HepG2 (cell line): ENCODE results near the gene HBD. TPM values are rescaled to one million over a fixed set of nuclear protein-coding genes. Genes with fewer than 3 reads are reported as not detected.

Experiments used
- ATAC-seq: fragments of 200-7000 bp; cut with Tn5 transposase; 3 replicates; pipeline ENCODE4 v1.9.1; 2020; ENCODE audit warnings: mild to moderate bottlenecking, moderate library complexity
- BruUV-seq: library from RNA; stranded (reverse); fragments of 400-500 nt; replicated peaks from 2 replicates; lab custom pipeline; 2021; lab: Mats Ljungman, UMichigan
- CTCF ChIA-PET: fragments of 300-600 bp; formaldehyde crosslinking; extraction: SDS; loops from one replicate; lab custom pipeline; 2021; ENCODE audit warnings: low total read pairs, inconsistent platforms, low intra/inter-chr PET ratio; lab: Yijun Ruan, JAX
- POLR2A ChIA-PET: fragments of 350-600 bp; sonication (Branson Sonifier 250); formaldehyde crosslinking; loops from one replicate; lab custom pipeline; 2020; ENCODE audit warnings: antibody characterized with exemption, inconsistent platforms; lab: Yijun Ruan, JAX
- DNase-seq: peaks from one replicate; pipeline ENCODE4 v3.0.0-alpha.2; 2015; ENCODE audit warnings: low spot score
- FAIRE-seq: peaks from 3 replicates; lab custom pipeline; 2011; peaks lifted over from hg19 to GRCh38; lab: Jason Lieb, UNC
- H2AFZ ChIP-seq: one replicate; pipeline ENCODE4 v1.6.1; 2011; ENCODE audit warnings: low read length, inconsistent platforms
- H3K27ac ChIP-seq: fragments of 300-600 bp; 3 replicates; pipeline ENCODE4 v1.8.0; 2011; ENCODE audit warnings: mixed run types, mild to moderate bottlenecking, mixed read lengths, low read length, inconsistent platforms; ENCODE audit not compliant: insufficient read depth; ENCODE audit errors: extremely low read length
- H3K27me3 ChIP-seq, 2 experiments: fragments of 200-600 bp in 1 of 2; 2 replicates in 1 of 2; 3 replicates in 1 of 2; pipeline versions ENCODE4 v1.6.0 to v1.8.0; 2011; ENCODE audit warnings: low read length in 2 of 2, mild to moderate bottlenecking in 2 of 2, moderate library complexity in 2 of 2, inconsistent platforms in 1 of 2; ENCODE audit not compliant: insufficient read depth in 2 of 2, control insufficient read depth in 1 of 2
- H3K36me3 ChIP-seq, 2 experiments: fragments of 200-600 bp in 1 of 2; replicated peaks in 1 of 2; 2 replicates in 1 of 2; 3 replicates in 1 of 2; pipeline versions ENCODE4 v1.5.1 to v1.8.0; 2011; ENCODE audit warnings: low read length in 2 of 2, inconsistent platforms in 1 of 2; ENCODE audit not compliant: insufficient read depth in 2 of 2, control insufficient read depth in 1 of 2
- H3K4me1 ChIP-seq: 2 replicates; pipeline ENCODE4 v1.5.1; 2012; ENCODE audit warnings: low read length, inconsistent platforms; ENCODE audit not compliant: insufficient read depth
- H3K4me2 ChIP-seq: 2 replicates; pipeline ENCODE4 v1.6.0; 2011; ENCODE audit warnings: low read depth, low read length, inconsistent platforms
- H3K4me3 ChIP-seq, 3 experiments: fragments of 200-600 bp in 1 of 3; sonication (generic), shearing (Covaris generic) in 1 of 3; replicated peaks in 1 of 3; 2 replicates each; pipeline ENCODE4 v1.5.1; 2011 to 2016; ENCODE audit warnings: low read length in 3 of 3, inconsistent platforms in 2 of 3, low read depth in 2 of 3, mild to moderate bottlenecking in 2 of 3, control low read depth in 1 of 3, mixed read lengths in 1 of 3; ENCODE audit not compliant: insufficient read depth in 1 of 3
- H3K79me2 ChIP-seq: one replicate; pipeline ENCODE4 v1.6.1; 2011; ENCODE audit warnings: low read length, inconsistent platforms; ENCODE audit not compliant: insufficient read depth
- H3K9ac ChIP-seq: 2 replicates; pipeline ENCODE4 v1.6.0; 2011; ENCODE audit warnings: mild to moderate bottlenecking, low read depth, low read length, inconsistent platforms; ENCODE audit not compliant: insufficient read depth
- H3K9me3 ChIP-seq: 2 replicates; pipeline ENCODE4 v1.5.1; 2012; ENCODE audit warnings: mild to moderate bottlenecking, low read length
- H4K20me1 ChIP-seq: 2 replicates; pipeline ENCODE4 v1.6.0; 2011; ENCODE audit warnings: inconsistent platforms, mild to moderate bottlenecking, low read length, moderate library complexity; ENCODE audit not compliant: insufficient read depth
- ATF1 ChIP-seq: IDR thresholded peaks from 2 replicates; pipeline ENCODE4 v1.6.1; 2016; ENCODE audit warnings: mild to moderate bottlenecking, control low read depth
- ETV5 ChIP-seq: IDR thresholded peaks from 2 replicates; pipeline ENCODE4 v1.6.1; 2018; ENCODE audit warnings: missing biosample characterization, missing genetic modification reagents, inconsistent platforms, borderline replicate concordance
- HOXA9 ChIP-seq: sonication (generic); formaldehyde crosslinking; IDR thresholded peaks from 2 replicates; pipeline ENCODE4 v1.8.1; 2022; ENCODE audit warnings: missing genetic modification reagents, mild to moderate bottlenecking, moderate library complexity, borderline replicate concordance
- PTBP1 ChIP-seq: fragments of 200-400 bp; formaldehyde crosslinking; IDR thresholded peaks from 2 replicates; pipeline ENCODE4 v1.6.1; 2018; ENCODE audit warnings: low read length, low read depth; ENCODE audit not compliant: poor library complexity, severe bottlenecking
- ZMYM4 ChIP-seq: sonication (generic); formaldehyde crosslinking; IDR thresholded peaks from 2 replicates; pipeline ENCODE4 v1.8.1; 2023; ENCODE audit warnings: mild to moderate bottlenecking, missing genetic modification reagents
- ZNF547 ChIP-seq: sonication (generic); formaldehyde crosslinking; IDR thresholded peaks from 2 replicates; pipeline ENCODE4 v1.5.1; 2020; ENCODE audit warnings: mild to moderate bottlenecking, missing genetic modification reagents
- WGBS: methylation state at CpG from one replicate; pipeline ENCODE4 v1.1.6; 2017; ENCODE audit warnings: low lambda C conversion rate; 5-methylcytosine and 5-hydroxymethylcytosine counted together
- in situ Hi-C: cut with HindIII; loops from 2 replicates; pipeline ENCODE4 v1.10.0; 2017; ENCODE audit warnings: low pct_unique_long_range_greater_than_20kb; ENCODE audit not compliant: extremely low pct_ligation_motif_present
- intact Hi-C: fragments of 100-400 bp; cut with micrococcal nuclease; formaldehyde crosslinking; loops from one replicate; pipeline ENCODE4 v1.10.0; 2022; ENCODE audit not compliant: unreplicated experiment
- polyA plus RNA-seq, 8 experiments: library from polyadenylated mRNA; depleted of rRNA in 3 of 8; stranded (reverse) in 7 of 8; unstranded in 1 of 8; fragments of >200 nt; fragmentation: Illumina TruSeq in 4 of 8; extraction: Trizol in 4 of 8; gene quantifications; 2 replicates each; pipeline versions ENCODE4 v1.2.1 to v1.2.3, GENCODE V29; 2011 to 2016; ENCODE audit warnings: low read depth in 4 of 8, missing spikeins in 1 of 8, mixed read lengths in 1 of 8; ENCODE audit not compliant: insufficient read depth in 1 of 8
- total RNA-seq, 5 experiments: library from RNA; depleted of rRNA; stranded (reverse); fragments of >200 nt; fragmentation: Illumina TruSeq; extraction: Trizol; gene quantifications; 2 replicates each; pipeline ENCODE4 v1.2.3, GENCODE V29; 2016; ENCODE audit warnings: low read depth in 1 of 5
- TF ChIP-seq, protein P1 (sequence below): IDR thresholded peaks from 2 replicates; pipeline ENCODE4 v1.6.1; 2016; ENCODE audit warnings: mild to moderate bottlenecking
- TF ChIP-seq, protein P2 (sequence below): IDR thresholded peaks from 2 replicates; pipeline ENCODE4 v1.6.1; 2016; ENCODE audit warnings: mild to moderate bottlenecking, missing biosample characterization, missing genetic modification reagents
- TF ChIP-seq, protein P3 (sequence below): sonication (generic); formaldehyde crosslinking; IDR thresholded peaks from 2 replicates; pipeline ENCODE4 v1.5.1; 2020; ENCODE audit warnings: mild to moderate bottlenecking, moderate library complexity, missing genetic modification reagents
- TF ChIP-seq, protein P4 (sequence below): sonication (generic); formaldehyde crosslinking; IDR thresholded peaks from 2 replicates; pipeline ENCODE4 v1.4.0; 2020; ENCODE audit warnings: mild to moderate bottlenecking, missing genetic modification reagents
- TF ChIP-seq, protein P5 (sequence below): sonication (generic); formaldehyde crosslinking; IDR thresholded peaks from 2 replicates; pipeline ENCODE4 v1.4.0; 2020; ENCODE audit warnings: mild to moderate bottlenecking, missing genetic modification reagents
- TF ChIP-seq, protein P6 (sequence below): sonication (generic); formaldehyde crosslinking; IDR thresholded peaks from 2 replicates; pipeline ENCODE4; 2020; ENCODE audit warnings: missing genetic modification reagents, mild to moderate bottlenecking, borderline replicate concordance
- TF ChIP-seq, protein P7 (sequence below): sonication (generic); formaldehyde crosslinking; conservative IDR thresholded peaks from 2 replicates; pipeline ENCODE4 v1.4.0; 2020; ENCODE audit warnings: missing genetic modification reagents

HBD gene
- total and polyA plus RNA-seq, 2 of the 13 experiments (the other 11 are each of a cell fraction or from before 2014, with no cell fraction given): not detected

DNA sequence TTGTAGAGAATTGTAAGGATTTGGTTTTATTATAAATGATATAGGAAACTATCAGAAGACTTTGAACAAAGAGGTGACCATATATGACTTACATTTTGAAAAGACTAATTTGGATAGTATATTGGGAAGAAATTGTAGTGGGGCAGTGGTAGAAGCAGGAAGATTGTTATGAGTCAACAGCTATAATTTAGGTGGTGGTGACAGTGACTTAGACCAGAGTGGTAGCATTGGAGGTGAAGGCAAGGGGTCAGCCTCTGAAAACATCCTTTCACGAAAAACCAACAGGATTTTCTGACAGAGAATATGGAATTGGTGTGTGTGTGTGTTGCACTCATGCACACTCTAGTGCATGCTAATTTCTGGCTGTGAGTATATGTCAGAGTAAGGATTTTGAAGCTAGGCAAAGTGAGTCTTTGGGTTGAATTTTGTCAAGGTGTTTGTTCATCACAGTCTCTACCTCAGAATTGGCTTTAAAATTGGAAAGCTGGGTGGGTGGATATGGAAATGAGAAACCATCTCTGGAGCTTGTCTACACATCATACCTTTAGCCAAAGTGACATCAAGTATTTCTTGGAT lies 43.6 kb upstream of the HBD start (continued):
- TF ChIP-seq ZMYM4 (no peak), PTBP1 (no peak), ZNF547 (CRISPR knock-in tag) (no peak)
- TF ChIP-seq, protein P1, sequence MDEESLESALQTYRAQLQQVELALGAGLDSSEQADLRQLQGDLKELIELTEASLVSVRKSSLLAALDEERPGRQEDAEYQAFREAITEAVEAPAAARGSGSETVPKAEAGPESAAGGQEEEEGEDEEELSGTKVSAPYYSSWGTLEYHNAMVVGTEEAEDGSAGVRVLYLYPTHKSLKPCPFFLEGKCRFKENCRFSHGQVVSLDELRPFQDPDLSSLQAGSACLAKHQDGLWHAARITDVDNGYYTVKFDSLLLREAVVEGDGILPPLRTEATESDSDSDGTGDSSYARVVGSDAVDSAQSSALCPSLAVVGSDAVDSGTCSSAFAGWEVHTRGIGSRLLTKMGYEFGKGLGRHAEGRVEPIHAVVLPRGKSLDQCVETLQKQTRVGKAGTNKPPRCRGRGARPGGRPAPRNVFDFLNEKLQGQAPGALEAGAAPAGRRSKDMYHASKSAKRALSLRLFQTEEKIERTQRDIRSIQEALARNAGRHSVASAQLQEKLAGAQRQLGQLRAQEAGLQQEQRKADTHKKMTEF: no peak

DNA sequence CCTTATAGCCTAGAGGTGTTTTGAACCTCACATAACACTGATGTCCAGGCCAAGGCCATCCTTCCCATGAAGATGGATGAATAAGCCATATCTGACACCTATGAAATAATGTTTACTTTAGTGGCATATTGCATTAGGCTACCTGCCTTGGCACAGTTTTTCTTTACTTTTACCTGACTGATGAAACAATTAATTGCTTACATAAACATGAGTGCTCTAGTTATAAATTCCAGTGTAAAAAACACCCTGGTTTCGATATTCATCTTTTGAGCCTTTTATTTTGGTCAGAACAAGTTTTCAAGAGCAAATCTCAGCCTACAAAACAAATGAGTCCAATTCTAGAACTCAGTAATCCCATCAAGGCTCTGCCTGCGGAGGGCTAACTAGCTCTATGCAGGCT lies 42.4 kb upstream of the HBD start:
- Histone ChIP-seq H3K9ac (no peak overlapping the region), H3K36me3 (no peaks in the 10 kb centered on the region), H3K79me2 (no peaks in the 10 kb centered on the region), H3K4me1 (no peaks in the 10 kb centered on the region), H3K27ac (no peak overlapping the region), H3K4me2 (no peak overlapping the region), H2AFZ (no peak overlapping the region), H3K9me3 (no peaks in the 10 kb centered on the region), H3K4me3 (no peak overlapping the region), H4K20me1 (no peaks in the 10 kb centered on the region), H3K27me3 (no peaks in the 10 kb centered on the region)
- no peak for DNase-seq
- intact Hi-C loops (no loop called here), in situ Hi-C loops (no loop called here)
- 6% methylated on average over 2 of the region's 2 CpGs for WGBS
- BruUV-seq: no TSS peak
- POLR2A ChIA-PET: no interaction called here
- CTCF ChIA-PET: no interaction called here
- no peak for ATAC-seq
- no peak for FAIRE-seq
- TF ChIP-seq, protein P2, sequence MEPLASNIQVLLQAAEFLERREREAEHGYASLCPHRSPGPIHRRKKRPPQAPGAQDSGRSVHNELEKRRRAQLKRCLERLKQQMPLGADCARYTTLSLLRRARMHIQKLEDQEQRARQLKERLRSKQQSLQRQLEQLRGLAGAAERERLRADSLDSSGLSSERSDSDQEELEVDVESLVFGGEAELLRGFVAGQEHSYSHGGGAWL (CRISPR knock-in tag): no peak
- no peak for TF ChIP-seq ATF1 (CRISPR knock-in tag)
- TF ChIP-seq, protein P3, sequence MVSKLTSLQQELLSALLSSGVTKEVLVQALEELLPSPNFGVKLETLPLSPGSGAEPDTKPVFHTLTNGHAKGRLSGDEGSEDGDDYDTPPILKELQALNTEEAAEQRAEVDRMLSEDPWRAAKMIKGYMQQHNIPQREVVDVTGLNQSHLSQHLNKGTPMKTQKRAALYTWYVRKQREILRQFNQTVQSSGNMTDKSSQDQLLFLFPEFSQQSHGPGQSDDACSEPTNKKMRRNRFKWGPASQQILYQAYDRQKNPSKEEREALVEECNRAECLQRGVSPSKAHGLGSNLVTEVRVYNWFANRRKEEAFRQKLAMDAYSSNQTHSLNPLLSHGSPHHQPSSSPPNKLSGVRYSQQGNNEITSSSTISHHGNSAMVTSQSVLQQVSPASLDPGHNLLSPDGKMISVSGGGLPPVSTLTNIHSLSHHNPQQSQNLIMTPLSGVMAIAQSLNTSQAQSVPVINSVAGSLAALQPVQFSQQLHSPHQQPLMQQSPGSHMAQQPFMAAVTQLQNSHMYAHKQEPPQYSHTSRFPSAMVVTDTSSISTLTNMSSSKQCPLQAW (CRISPR knock-in tag): no peak
- TF ChIP-seq, protein P4, sequence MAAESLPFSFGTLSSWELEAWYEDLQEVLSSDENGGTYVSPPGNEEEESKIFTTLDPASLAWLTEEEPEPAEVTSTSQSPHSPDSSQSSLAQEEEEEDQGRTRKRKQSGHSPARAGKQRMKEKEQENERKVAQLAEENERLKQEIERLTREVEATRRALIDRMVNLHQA: no peak
- TF ChIP-seq, protein P5, sequence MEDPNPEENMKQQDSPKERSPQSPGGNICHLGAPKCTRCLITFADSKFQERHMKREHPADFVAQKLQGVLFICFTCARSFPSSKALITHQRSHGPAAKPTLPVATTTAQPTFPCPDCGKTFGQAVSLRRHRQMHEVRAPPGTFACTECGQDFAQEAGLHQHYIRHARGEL (CRISPR knock-in tag): no peak
- TF ChIP-seq, protein P6, sequence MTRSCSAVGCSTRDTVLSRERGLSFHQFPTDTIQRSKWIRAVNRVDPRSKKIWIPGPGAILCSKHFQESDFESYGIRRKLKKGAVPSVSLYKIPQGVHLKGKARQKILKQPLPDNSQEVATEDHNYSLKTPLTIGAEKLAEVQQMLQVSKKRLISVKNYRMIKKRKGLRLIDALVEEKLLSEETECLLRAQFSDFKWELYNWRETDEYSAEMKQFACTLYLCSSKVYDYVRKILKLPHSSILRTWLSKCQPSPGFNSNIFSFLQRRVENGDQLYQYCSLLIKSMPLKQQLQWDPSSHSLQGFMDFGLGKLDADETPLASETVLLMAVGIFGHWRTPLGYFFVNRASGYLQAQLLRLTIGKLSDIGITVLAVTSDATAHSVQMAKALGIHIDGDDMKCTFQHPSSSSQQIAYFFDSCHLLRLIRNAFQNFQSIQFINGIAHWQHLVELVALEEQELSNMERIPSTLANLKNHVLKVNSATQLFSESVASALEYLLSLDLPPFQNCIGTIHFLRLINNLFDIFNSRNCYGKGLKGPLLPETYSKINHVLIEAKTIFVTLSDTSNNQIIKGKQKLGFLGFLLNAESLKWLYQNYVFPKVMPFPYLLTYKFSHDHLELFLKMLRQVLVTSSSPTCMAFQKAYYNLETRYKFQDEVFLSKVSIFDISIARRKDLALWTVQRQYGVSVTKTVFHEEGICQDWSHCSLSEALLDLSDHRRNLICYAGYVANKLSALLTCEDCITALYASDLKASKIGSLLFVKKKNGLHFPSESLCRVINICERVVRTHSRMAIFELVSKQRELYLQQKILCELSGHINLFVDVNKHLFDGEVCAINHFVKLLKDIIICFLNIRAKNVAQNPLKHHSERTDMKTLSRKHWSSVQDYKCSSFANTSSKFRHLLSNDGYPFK (CRISPR knock-in tag): no peak
- no peak for TF ChIP-seq HOXA9 (CRISPR knock-in tag)
- TF ChIP-seq, protein P7, sequence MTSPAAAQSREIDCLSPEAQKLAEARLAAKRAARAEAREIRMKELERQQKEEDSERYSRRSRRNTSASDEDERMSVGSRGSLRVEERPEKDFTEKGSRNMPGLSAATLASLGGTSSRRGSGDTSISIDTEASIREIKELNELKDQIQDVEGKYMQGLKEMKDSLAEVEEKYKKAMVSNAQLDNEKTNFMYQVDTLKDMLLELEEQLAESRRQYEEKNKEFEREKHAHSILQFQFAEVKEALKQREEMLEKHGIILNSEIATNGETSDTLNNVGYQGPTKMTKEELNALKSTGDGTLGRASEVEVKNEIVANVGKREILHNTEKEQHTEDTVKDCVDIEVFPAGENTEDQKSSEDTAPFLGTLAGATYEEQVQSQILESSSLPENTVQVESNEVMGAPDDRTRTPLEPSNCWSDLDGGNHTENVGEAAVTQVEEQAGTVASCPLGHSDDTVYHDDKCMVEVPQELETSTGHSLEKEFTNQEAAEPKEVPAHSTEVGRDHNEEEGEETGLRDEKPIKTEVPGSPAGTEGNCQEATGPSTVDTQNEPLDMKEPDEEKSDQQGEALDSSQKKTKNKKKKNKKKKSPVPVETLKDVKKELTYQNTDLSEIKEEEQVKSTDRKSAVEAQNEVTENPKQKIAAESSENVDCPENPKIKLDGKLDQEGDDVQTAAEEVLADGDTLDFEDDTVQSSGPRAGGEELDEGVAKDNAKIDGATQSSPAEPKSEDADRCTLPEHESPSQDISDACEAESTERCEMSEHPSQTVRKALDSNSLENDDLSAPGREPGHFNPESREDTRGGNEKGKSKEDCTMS (CRISPR knock-in tag): no peak
- TF ChIP-seq ETV5 (CRISPR knock-in tag): no peak
